GM12878 (cell line): ENCODE results near the gene MTMR3. TPM values are rescaled to one million over a fixed set of nuclear protein-coding genes. Genes with fewer than 3 reads are reported as not detected.

ENCODE experiments used
- ATF3 ChIP-seq: IDR thresholded peaks from 2 replicates; pipeline ENCODE4 v1.6.1; 2011; ENCODE audit warnings: low read depth, mild to moderate bottlenecking, low read length, moderate library complexity, borderline replicate concordance; ENCODE audit errors: extremely low read depth
- CEBPB ChIP-seq, 2 experiments: fragments of 150-350 bp in 1 of 2; IDR thresholded peaks; 2 replicates each; pipeline ENCODE4 v1.6.1; 2012 to 2014; ENCODE audit warnings: low read depth in 2 of 2, low read length in 2 of 2, borderline replicate concordance in 1 of 2, inconsistent platforms in 1 of 2
- CTCF ChIP-seq, 3 experiments: IDR thresholded peaks in 2 of 3; conservative IDR thresholded peaks in 1 of 3; 2 replicates each; pipeline ENCODE4 v1.5.1; 2011; ENCODE audit warnings: low read depth in 3 of 3, low read length in 3 of 3, mild to moderate bottlenecking in 3 of 3, control low read depth in 2 of 3, moderate library complexity in 2 of 3, inconsistent platforms in 1 of 3, mixed read lengths in 1 of 3; ENCODE audit not compliant: control insufficient read depth in 2 of 3, insufficient read depth in 1 of 3; ENCODE audit errors: extremely low read depth in 1 of 3
- E2F4 ChIP-seq: IDR thresholded peaks from 2 replicates; pipeline ENCODE4 v1.6.1; 2012; ENCODE audit warnings: low read depth, low read length, improper control_type of control experiment
- ETV6 ChIP-seq, 2 experiments: fragments of 450-650 bp in 1 of 2; IDR thresholded peaks in 1 of 2; conservative IDR thresholded peaks in 1 of 2; 2 replicates each; pipeline ENCODE4 v1.6.1; 2014; ENCODE audit warnings: antibody characterized with exemption in 1 of 2, borderline replicate concordance in 1 of 2, low read depth in 1 of 2, mild to moderate bottlenecking in 1 of 2, moderate library complexity in 1 of 2
- GATAD2B ChIP-seq: fragments of 450-650 bp; conservative IDR thresholded peaks from 2 replicates; pipeline ENCODE4 v1.6.1; 2017; ENCODE audit warnings: low read depth, mild to moderate bottlenecking, moderate library complexity
- HDAC6 ChIP-seq: fragments of 200-600 bp; sonication (generic); IDR thresholded peaks from one replicate; pipeline ENCODE4 v1.8.0; 2017; ENCODE audit warnings: antibody characterized with exemption; ENCODE audit not compliant: unreplicated experiment
- MTA2 ChIP-seq: fragments of 450-650 bp; IDR thresholded peaks from 2 replicates; pipeline ENCODE4 v1.6.1; 2016; ENCODE audit warnings: low read depth, mild to moderate bottlenecking, moderate library complexity
- NFXL1 ChIP-seq: fragments of 450-650 bp; IDR thresholded peaks from 2 replicates; pipeline ENCODE4 v1.6.1; 2017; ENCODE audit warnings: antibody characterized with exemption, mild to moderate bottlenecking, borderline replicate concordance
- NR2C1 ChIP-seq: fragments of 450-650 bp; IDR thresholded peaks from 2 replicates; pipeline ENCODE4 v1.6.1; 2017; ENCODE audit warnings: antibody characterized with exemption, mild to moderate bottlenecking, moderate library complexity
- STAT3 ChIP-seq: IDR thresholded peaks from 2 replicates; pipeline ENCODE4 v1.6.1; 2011; ENCODE audit warnings: low read depth, low read length, improper control_type of control experiment
- SUZ12 ChIP-seq: fragments of 200-600 bp; sonication (generic); IDR thresholded peaks from one replicate; pipeline ENCODE4 v1.6.1; 2018; ENCODE audit warnings: antibody characterized with exemption, mild to moderate bottlenecking; ENCODE audit not compliant: unreplicated experiment
- ZBTB33 ChIP-seq: fragments of 450-650 bp; IDR thresholded peaks from 2 replicates; pipeline ENCODE4 v1.6.1; 2017; ENCODE audit warnings: mild to moderate bottlenecking
- polyA plus RNA-seq, 11 experiments: library from polyadenylated mRNA; depleted of rRNA in 4 of 11; unstranded in 6 of 11; stranded (reverse) in 5 of 11; fragments of >200 nt; fragmentation: Nextera tagmentation in 4 of 11; fragmentation: Illumina TruSeq in 1 of 11; extraction: Ambion mirVana in 4 of 11; extraction: Trizol in 1 of 11; gene quantifications; 1 replicate in 1 of 11; 2 replicates in 10 of 11; pipeline versions ENCODE4 v1.2.1 to v1.2.3, GENCODE V29; 2011 to 2016; ENCODE audit warnings: inconsistent platforms in 2 of 11, missing spikeins in 2 of 11, low read depth in 1 of 11
- total RNA-seq, 4 experiments: library from RNA; depleted of rRNA in 3 of 4; stranded (reverse); fragments of >200 nt in 3 of 4; fragmentation: Illumina TruSeq in 1 of 4; extraction: Trizol in 1 of 4; gene quantifications; 2 replicates each; pipeline versions ENCODE4 v1.2.1 to v1.2.3, GENCODE V29; 2013 to 2021

The MTMR3 gene
- total and polyA plus RNA-seq, 10 of the 15 experiments (the other 5 are each of a cell fraction or from before 2014, with no cell fraction given), result 1.4 to 23.7 (median 10.6) TPM

GRCh38 chr22:29994943-29995342 lies 112.0 kb downstream of the MTMR3 start (continued):
- no peak for TF ChIP-seq ETV6 (conservative IDR thresholded peaks at IDR 0.05 in 1 of 2, IDR thresholded peaks at IDR 0.05 in 1 of 2; ENCODE audit: borderline replicate concordance in 1 of 2, low read depth in 1 of 2)
- no peak for TF ChIP-seq ZBTB33
- TF ChIP-seq MTA2, result no peak
- TF ChIP-seq E2F4, result no peak
- no peak for TF ChIP-seq GATAD2B
- no peak for TF ChIP-seq SUZ12
- no peak for TF ChIP-seq HDAC6
- TF ChIP-seq NFXL1, result no peak
- no peak for TF ChIP-seq STAT3
- no peak for TF ChIP-seq CEBPB (IDR thresholded peaks at IDR 0.05; ENCODE audit: borderline replicate concordance in 1 of 2, low read depth in 2 of 2, low read length in 2 of 2)
- TF ChIP-seq CTCF (IDR thresholded peaks at IDR 0.05 in 2 of 3, conservative IDR thresholded peaks at IDR 0.05 in 1 of 3; ENCODE audit: control insufficient read depth in 2 of 3, extremely low read depth in 1 of 3, insufficient read depth in 1 of 3, low read depth in 3 of 3, low read length in 3 of 3), result no peak
- TF ChIP-seq NR2C1, result no peak
- TF ChIP-seq ATF3, result no peak
- TF ChIP-seq, all 136 proteins: peak for 0
